Nephron (organoid): Measurements from ENCODE around the gene ACSL6.

ENCODE experiments used
- H3K27ac Mint-ChIP-seq, 3 experiments: 2 replicates each; pipeline ENCODE4 v1.8.0; 2020; ENCODE audit warnings: mixed read lengths in 3 of 3, mild to moderate bottlenecking in 2 of 3, moderate library complexity in 1 of 3
- H3K27me3 Mint-ChIP-seq: 2 replicates; pipeline ENCODE4 v1.8.0; 2021; ENCODE audit warnings: low read depth, mild to moderate bottlenecking, moderate library complexity, mixed read lengths
- H3K36me3 Mint-ChIP-seq: 2 replicates; pipeline ENCODE4 v1.8.0; 2020; ENCODE audit warnings: low read depth, mixed read lengths
- H3K4me1 Mint-ChIP-seq: 2 replicates; pipeline ENCODE4 v1.8.0; 2020; ENCODE audit warnings: mixed read lengths
- H3K4me3 Mint-ChIP-seq, 3 experiments: 2 replicates each; pipeline ENCODE4 v1.8.0; 2020; ENCODE audit warnings: mild to moderate bottlenecking in 3 of 3, mixed read lengths in 3 of 3, moderate library complexity in 2 of 3
- H3K9me3 Mint-ChIP-seq: 2 replicates; pipeline ENCODE4 v1.8.0; 2020; ENCODE audit warnings: mixed read lengths
- TF ChIP-seq, protein P1 (sequence below), 3 experiments: fragments of 200-600 bp; sonication (generic); IDR thresholded peaks; one replicate each; pipeline ENCODE4 v1.5.0; 2021; ENCODE audit warnings: antibody characterized with exemption in 3 of 3; ENCODE audit not compliant: unreplicated experiment in 3 of 3

The ACSL6 gene

DNA sequence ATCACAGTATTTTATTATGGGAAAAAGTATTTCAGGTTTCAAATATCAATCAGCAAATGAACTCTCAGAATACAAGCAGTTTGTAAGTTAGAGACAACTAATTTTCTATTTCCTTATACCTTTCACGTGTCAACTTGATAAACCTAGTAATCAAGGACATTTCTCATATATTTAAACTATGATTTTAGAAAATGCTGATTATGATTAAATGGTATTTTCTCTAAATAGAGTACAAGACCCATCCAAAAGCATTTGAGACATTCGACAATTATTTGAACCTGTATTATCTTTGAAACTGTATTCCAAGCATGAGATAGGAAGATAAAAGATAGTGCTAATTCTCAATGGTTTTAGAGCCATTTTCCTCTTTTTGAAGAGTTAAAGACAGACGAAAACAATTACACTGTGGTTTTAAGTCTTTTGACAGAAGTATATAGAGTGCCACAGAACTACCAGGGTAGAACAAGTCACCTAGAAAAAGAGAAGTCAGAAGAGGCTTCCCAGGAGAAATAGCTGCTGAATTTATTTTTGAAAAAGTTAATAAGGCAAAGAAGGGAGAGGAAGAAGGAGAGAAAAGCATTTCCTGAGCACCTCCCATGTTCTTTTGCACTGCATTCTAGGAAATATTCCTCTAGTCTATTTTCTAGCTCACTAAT is 71.6 kb downstream of the ACSL6 start:
- Mint-ChIP-seq H3K27me3 (no peaks in the 10 kb centered on the region), H3K27ac (no peak overlapping the region), H3K36me3 (no peaks in the 10 kb centered on the region), H3K9me3 (no peaks in the 10 kb centered on the region), H3K4me3 (no peak overlapping the region), H3K4me1 (no peaks in the 10 kb centered on the region)
- TF ChIP-seq, protein P1, sequence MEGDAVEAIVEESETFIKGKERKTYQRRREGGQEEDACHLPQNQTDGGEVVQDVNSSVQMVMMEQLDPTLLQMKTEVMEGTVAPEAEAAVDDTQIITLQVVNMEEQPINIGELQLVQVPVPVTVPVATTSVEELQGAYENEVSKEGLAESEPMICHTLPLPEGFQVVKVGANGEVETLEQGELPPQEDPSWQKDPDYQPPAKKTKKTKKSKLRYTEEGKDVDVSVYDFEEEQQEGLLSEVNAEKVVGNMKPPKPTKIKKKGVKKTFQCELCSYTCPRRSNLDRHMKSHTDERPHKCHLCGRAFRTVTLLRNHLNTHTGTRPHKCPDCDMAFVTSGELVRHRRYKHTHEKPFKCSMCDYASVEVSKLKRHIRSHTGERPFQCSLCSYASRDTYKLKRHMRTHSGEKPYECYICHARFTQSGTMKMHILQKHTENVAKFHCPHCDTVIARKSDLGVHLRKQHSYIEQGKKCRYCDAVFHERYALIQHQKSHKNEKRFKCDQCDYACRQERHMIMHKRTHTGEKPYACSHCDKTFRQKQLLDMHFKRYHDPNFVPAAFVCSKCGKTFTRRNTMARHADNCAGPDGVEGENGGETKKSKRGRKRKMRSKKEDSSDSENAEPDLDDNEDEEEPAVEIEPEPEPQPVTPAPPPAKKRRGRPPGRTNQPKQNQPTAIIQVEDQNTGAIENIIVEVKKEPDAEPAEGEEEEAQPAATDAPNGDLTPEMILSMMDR (IDR thresholded peaks at IDR 0.05; ENCODE audit: unreplicated experiment in 3 of 3): no peak

DNA sequence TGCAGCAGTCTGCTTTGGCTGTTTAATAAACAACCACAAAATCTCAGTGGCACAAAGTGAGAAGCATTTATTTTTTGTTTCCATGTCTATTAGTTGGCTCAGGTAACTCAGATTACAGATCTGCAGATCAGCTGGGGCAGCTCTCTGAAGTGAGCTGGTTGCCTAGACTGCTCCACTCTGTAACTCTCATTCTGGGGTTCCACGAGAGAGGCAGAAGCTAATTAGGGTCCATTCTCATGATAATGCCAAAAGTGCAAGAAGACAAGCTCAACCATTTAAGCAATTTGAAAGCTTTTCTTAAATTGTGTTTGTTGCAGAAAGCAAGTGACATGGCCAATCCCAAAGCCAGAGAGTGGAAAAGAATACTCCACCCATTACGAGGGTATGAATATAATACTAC is 79.2 kb downstream of the ACSL6 start:
- TF ChIP-seq, protein P1 (IDR thresholded peaks at IDR 0.05; ENCODE audit: unreplicated experiment in 3 of 3): no peak
- Mint-ChIP-seq H3K27ac (no peak overlapping the region), H3K9me3 (peaks cover 24% of the 10 kb centered on the region), H3K4me3 (no peak overlapping the region), H3K36me3 (no peaks in the 10 kb centered on the region), H3K4me1 (no peaks in the 10 kb centered on the region), H3K27me3 (no peaks in the 10 kb centered on the region)

DNA sequence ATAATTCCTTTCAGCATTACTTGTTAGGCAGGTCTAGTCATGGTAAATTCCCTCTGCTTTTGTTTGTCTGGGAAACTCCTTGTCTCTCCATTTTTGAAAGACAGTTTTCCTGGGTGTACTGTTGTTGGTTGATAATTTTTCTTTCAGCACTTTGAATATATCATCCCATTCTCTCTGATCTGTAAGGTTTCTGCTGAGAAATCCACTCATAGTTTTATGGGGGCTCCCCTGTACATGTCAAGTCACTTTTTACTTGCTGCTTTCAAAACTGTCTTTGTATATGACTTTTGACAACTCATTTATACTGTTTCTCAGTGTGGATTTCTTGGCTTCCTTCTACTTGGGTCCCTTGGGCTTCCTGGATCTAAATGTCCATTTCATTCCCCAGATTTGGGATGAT is 82.5 kb downstream of the ACSL6 start:
- TF ChIP-seq, protein P1 (IDR thresholded peaks at IDR 0.05; ENCODE audit: unreplicated experiment in 3 of 3): no peak
- H3K27me3 Mint-ChIP-seq: no peaks in the 10 kb centered on the region
- no peaks in the 10 kb centered on the region for H3K36me3 Mint-ChIP-seq
- peaks cover 34% of the 10 kb centered on the region for H3K9me3 Mint-ChIP-seq
- H3K4me3 Mint-ChIP-seq: no peak overlapping the region
- H3K27ac Mint-ChIP-seq: no peak overlapping the region
- H3K4me1 Mint-ChIP-seq: no peaks in the 10 kb centered on the region

DNA sequence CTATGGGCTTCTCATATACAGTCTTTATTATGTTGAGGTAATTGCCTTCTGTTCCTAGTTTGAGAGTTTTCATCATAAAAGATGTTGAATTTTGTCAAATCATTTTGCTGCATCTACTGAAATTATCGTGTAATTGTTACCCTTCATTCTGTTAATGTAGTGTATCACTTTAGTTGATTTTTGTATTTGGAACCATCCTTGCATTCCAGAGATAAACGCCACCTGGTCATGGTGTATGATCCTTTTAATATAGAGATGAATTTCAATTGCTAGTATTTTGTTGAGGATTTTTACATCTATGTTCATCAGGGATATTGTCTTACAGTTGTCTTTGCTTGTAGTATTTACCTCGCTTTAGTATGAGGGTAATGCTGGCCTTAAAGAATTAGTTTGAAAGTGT is 85.3 kb downstream of the ACSL6 start:
- TF ChIP-seq, protein P1 (IDR thresholded peaks at IDR 0.05; ENCODE audit: unreplicated experiment in 3 of 3): no peak
- H3K36me3 Mint-ChIP-seq: no peaks in the 10 kb centered on the region
- no peak overlapping the region for H3K27ac Mint-ChIP-seq
- peaks cover 34% of the 10 kb centered on the region for H3K9me3 Mint-ChIP-seq
- H3K4me1 Mint-ChIP-seq: no peaks in the 10 kb centered on the region
- no peaks in the 10 kb centered on the region for H3K27me3 Mint-ChIP-seq
- no peak overlapping the region for H3K4me3 Mint-ChIP-seq

DNA sequence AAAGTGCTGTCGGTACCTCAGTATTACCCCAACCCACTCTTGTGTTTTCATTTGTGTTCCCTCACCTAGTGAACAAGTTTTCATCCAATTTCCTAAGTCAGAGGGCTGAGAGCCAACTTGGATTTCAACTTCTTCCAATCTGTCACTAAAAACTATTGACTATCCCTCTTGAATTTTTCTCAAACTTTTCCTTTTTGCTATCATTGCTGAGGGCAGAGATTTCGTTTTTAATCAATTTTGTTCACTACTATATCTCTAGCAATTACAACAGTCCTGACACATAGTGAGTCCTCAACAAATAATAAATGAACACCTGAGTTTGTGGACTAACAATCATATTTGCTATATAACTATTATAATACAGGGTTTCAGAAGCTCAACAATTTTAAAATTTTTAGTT is 95.0 kb downstream of the ACSL6 start:
- Mint-ChIP-seq H3K4me3 (no peak overlapping the region), H3K4me1 (no peaks in the 10 kb centered on the region), H3K36me3 (no peaks in the 10 kb centered on the region), H3K27me3 (no peaks in the 10 kb centered on the region), H3K27ac (no peak overlapping the region), H3K9me3 (no peaks in the 10 kb centered on the region)
- TF ChIP-seq, protein P1 (IDR thresholded peaks at IDR 0.05; ENCODE audit: unreplicated experiment in 3 of 3): no peak

GRCh38 chr5:131914472-131914871 is 97.0 kb downstream of the ACSL6 start:
- Mint-ChIP-seq H3K4me3 (no peak overlapping the region), H3K27ac (no peak overlapping the region), H3K4me1 (no peaks in the 10 kb centered on the region), H3K9me3 (no peaks in the 10 kb centered on the region), H3K27me3 (no peaks in the 10 kb centered on the region), H3K36me3 (no peaks in the 10 kb centered on the region)
- TF ChIP-seq, protein P1 (IDR thresholded peaks at IDR 0.05; ENCODE audit: unreplicated experiment in 3 of 3): no peak
